B cell (primary cell): ENCODE results near the gene CYB5R3. TPM values are rescaled to one million over a fixed set of nuclear protein-coding genes. Genes with fewer than 3 reads are reported as not detected.

Experiments used
- ATAC-seq: fragments of 200-7000 bp; cut with Tn5 transposase; one replicate; pipeline ENCODE4 v1.10.0; 2021; ENCODE audit warnings: low read depth, mild to moderate bottlenecking, moderate number of reproducible peaks, moderate library complexity
- CTCF ChIA-PET: fragments of 350-600 bp; sonication (Branson Sonifier 250); formaldehyde crosslinking; loops from one replicate; lab custom pipeline; 2021; ENCODE audit warnings: antibody characterized with exemption, inconsistent platforms; lab: Charles Lee
- POLR2A ChIA-PET: fragments of 350-600 bp; sonication (Branson Sonifier 250); formaldehyde crosslinking; loops from one replicate; lab custom pipeline; 2021; ENCODE audit warnings: antibody characterized with exemption; lab: Charles Lee
- DNase-seq: peaks from one replicate; pipeline ENCODE4 v3.0.0; 2013
- H2AFZ ChIP-seq: 2 replicates; pipeline ENCODE4 v1.6.1; 2012; ENCODE audit warnings: mild to moderate bottlenecking, low read depth, low read length; ENCODE audit not compliant: insufficient read depth, poor library complexity, severe bottlenecking
- H3K27ac ChIP-seq, 2 donors: 1 replicate in 1 of 2; 2 replicates in 1 of 2; pipeline ENCODE4 v1.5.1; 2012 to 2013; ENCODE audit warnings: low read length in 2 of 2, mild to moderate bottlenecking in 2 of 2, moderate library complexity in 1 of 2
- H3K27me3 ChIP-seq, 4 experiments: fragments of 200-600 bp in 1 of 4; sonication (generic) in 1 of 4; replicated peaks in 1 of 4; 1 replicate in 2 of 4; 2 replicates in 2 of 4; pipeline versions ENCODE4 v1.6.1 to v1.7.0; 2013 to 2016; ENCODE audit warnings: low read length in 3 of 4, mild to moderate bottlenecking in 2 of 4, mixed read lengths in 1 of 4, moderate library complexity in 1 of 4; ENCODE audit not compliant: insufficient read depth in 4 of 4, control insufficient read depth in 3 of 4; ENCODE audit errors: control extremely low read depth in 1 of 4
- H3K36me3 ChIP-seq, 2 experiments: replicated peaks in 1 of 2; 1 replicate in 1 of 2; 2 replicates in 1 of 2; pipeline versions ENCODE4 v1.6.1 to v1.7.1; 2013; ENCODE audit warnings: low read length in 1 of 2; ENCODE audit not compliant: insufficient read depth in 2 of 2, control insufficient read depth in 1 of 2; ENCODE audit errors: control extremely low read depth in 1 of 2, extremely low read depth in 1 of 2
- H3K4me1 ChIP-seq, 2 donors: fragments of 200-600 bp in 1 of 2; sonication (generic) in 1 of 2; 1 replicate in 1 of 2; 2 replicates in 1 of 2; pipeline versions ENCODE4 v1.5.1 to v1.6.1; 2013 to 2017; ENCODE audit warnings: low read length in 2 of 2; ENCODE audit not compliant: control insufficient read depth in 2 of 2, insufficient read depth in 2 of 2
- H3K4me2 ChIP-seq: replicated peaks from 2 replicates; pipeline ENCODE3; 2012; ENCODE audit warnings: mild to moderate bottlenecking, low read depth, low read length; ENCODE audit not compliant: poor library complexity, severe bottlenecking
- H3K4me3 ChIP-seq, 5 experiments: fragments of 200-600 bp in 1 of 5; sonication (generic) in 1 of 5; 1 replicate in 3 of 5; 2 replicates in 2 of 5; pipeline versions ENCODE4 v1.5.1 to v1.7.0; 2011 to 2016; ENCODE audit warnings: low read length in 4 of 5, mild to moderate bottlenecking in 4 of 5, low read depth in 2 of 5, control low read depth in 1 of 5, moderate library complexity in 1 of 5; ENCODE audit not compliant: insufficient read depth in 1 of 5; ENCODE audit errors: control extremely low read depth in 1 of 5, extremely low read depth in 1 of 5
- H3K79me2 ChIP-seq: fragments of 200-600 bp; sonication (generic); one replicate; pipeline ENCODE4 v1.6.0; 2016; ENCODE audit warnings: low read length; ENCODE audit not compliant: control insufficient read depth, insufficient read depth
- H3K9ac ChIP-seq: fragments of 200-600 bp; sonication (generic); 2 replicates; pipeline ENCODE4 v1.6.1; 2017; ENCODE audit warnings: mild to moderate bottlenecking, low read length, moderate library complexity
- H3K9me3 ChIP-seq, 3 donors: one replicate each; pipeline versions ENCODE4 v1.6.1 to v1.7.1; 2013; ENCODE audit warnings: low read length in 2 of 3; ENCODE audit not compliant: control insufficient read depth in 2 of 3, insufficient read depth in 1 of 3; ENCODE audit errors: control extremely low read depth in 1 of 3
- H4K20me1 ChIP-seq: 2 replicates; pipeline ENCODE4 v1.6.0; 2012; ENCODE audit warnings: mild to moderate bottlenecking, low read length; ENCODE audit not compliant: insufficient read depth, control insufficient read depth, poor library complexity, severe bottlenecking
- H3K27ac Mint-ChIP-seq: one replicate; pipeline ENCODE4 v1.8.0; 2021; ENCODE audit warnings: mixed read lengths
- H3K27me3 Mint-ChIP-seq: one replicate; pipeline ENCODE4 v1.8.0; 2021; ENCODE audit warnings: mixed read lengths
- H3K4me1 Mint-ChIP-seq: one replicate; pipeline ENCODE4 v1.8.0; 2021; ENCODE audit warnings: mixed read lengths
- H3K4me3 Mint-ChIP-seq: one replicate; pipeline ENCODE4 v1.8.0; 2021; ENCODE audit warnings: mixed read lengths
- H3K9me3 Mint-ChIP-seq: one replicate; pipeline ENCODE4 v1.8.0; 2022; ENCODE audit warnings: mixed read lengths; ENCODE audit not compliant: insufficient read depth
- CTCF ChIP-seq: fragments of 200-600 bp; IDR thresholded peaks from one replicate; pipeline ENCODE4 v1.8.0; 2022; ENCODE audit warnings: antibody characterized with exemption, mild to moderate bottlenecking
- EZH2 ChIP-seq: IDR thresholded peaks from 2 replicates; pipeline ENCODE4 v1.6.1; 2012; ENCODE audit warnings: borderline replicate concordance, low read depth, mild to moderate bottlenecking, moderate library complexity, low read length; ENCODE audit not compliant: insufficient read depth, poor library complexity, severe bottlenecking
- WGBS: methylation state at CpG from one replicate; pipeline ENCODE4 v1.1.5; 2013; ENCODE audit warnings: missing lambda C conversion rate; ENCODE audit not compliant: insufficient coverage; 5-methylcytosine and 5-hydroxymethylcytosine counted together
- intact Hi-C: fragments of 100-400 bp; cut with micrococcal nuclease; formaldehyde crosslinking; loops from one replicate; pipeline ENCODE4 v1.10.0; 2022
- polyA plus RNA-seq: library from polyadenylated mRNA; depleted of rRNA; stranded (reverse); fragments of >200 nt; gene quantifications from 2 replicates; pipeline ENCODE4 v1.2.3, GENCODE V29; 2012
- total RNA-seq, 2 donors: library from RNA; stranded (reverse); fragments of 120-200 nt in 1 of 2; gene quantifications; 1 replicate in 1 of 2; 2 replicates in 1 of 2; pipeline versions ENCODE4 v1.2.3 to v1.2.4, GENCODE V29; 2013 to 2022

Gene CYB5R3
- total and polyA plus RNA-seq, 2 donors (not counting 1 experiment from before 2014, with no cell fraction given): 60.8 to 79.2 TPM

GRCh38 chr22:42684462-42685195 is 35.4 kb upstream of the CYB5R3 start:
- Mint-ChIP-seq H3K27ac (no peak overlapping the region), H3K27me3 (peaks cover 3% of the 10 kb centered on the region), H3K4me3 (no peak overlapping the region), H3K4me1 (peaks cover 5% of the 10 kb centered on the region), H3K9me3 (no peaks in the 10 kb centered on the region)
- Histone ChIP-seq H3K36me3 (no peaks in the 10 kb centered on the region), H3K9me3 (peaks cover 0 to 9% (median 3%) of the 10 kb centered on the region in 3 donors), H3K27me3 (peaks cover 0 to 6% (median 0%) of the 10 kb centered on the region in 4 experiments), H3K9ac (no peak overlapping the region), H3K27ac (no peak overlapping the region), H4K20me1 (no peaks in the 10 kb centered on the region), H3K4me1 (peaks cover 4 to 8% of the 10 kb centered on the region in 2 donors), H3K4me3 (no peak overlapping the region), H3K79me2 (no peaks in the 10 kb centered on the region), H3K4me2 (no peak overlapping the region), H2AFZ (no peak overlapping the region)
- intact Hi-C loops: no loop called here
- no peak for DNase-seq
- WGBS: 94% methylated on average over 10 of the region's 11 CpGs
- ATAC-seq: no peak
- no peak for TF ChIP-seq EZH2
- TF ChIP-seq CTCF: no peak
- POLR2A ChIA-PET: no interaction called here
- CTCF ChIA-PET: no interaction called here

GRCh38 chr22:42683578-42684283 is 34.5 kb upstream of the CYB5R3 start:
- ChIA-PET POLR2A (no interaction called here), CTCF (no interaction called here)
- Histone ChIP-seq H3K9ac (no peak overlapping the region), H3K4me3 (no peak overlapping the region), H3K4me2 (no peak overlapping the region), H3K36me3 (no peaks in the 10 kb centered on the region), H3K27me3 (peaks cover 0 to 6% (median 0%) of the 10 kb centered on the region in 4 experiments), H2AFZ (no peak overlapping the region), H3K4me1 (peaks cover 4 to 8% of the 10 kb centered on the region in 2 donors), H3K79me2 (no peaks in the 10 kb centered on the region), H3K9me3 (peaks cover 0 to 17% (median 12%) of the 10 kb centered on the region in 3 donors), H3K27ac (no peak overlapping the region), H4K20me1 (no peaks in the 10 kb centered on the region)
- Mint-ChIP-seq H3K4me3 (no peak overlapping the region), H3K27me3 (peaks cover 3% of the 10 kb centered on the region), H3K27ac (no peak overlapping the region), H3K9me3 (peaks cover 7% of the 10 kb centered on the region), H3K4me1 (peaks cover 5% of the 10 kb centered on the region)
- WGBS: 85% methylated on average over 8 of the region's 8 CpGs
- TF ChIP-seq CTCF: no peak
- TF ChIP-seq EZH2: no peak
- intact Hi-C loops: no loop called here
- DNase-seq: no peak
- no peak for ATAC-seq
